WTC11 (cell line): ENCODE measurements around the gene PCNX1.

Experiments
- AFF4 ChIP-seq: sonication (generic); formaldehyde crosslinking; IDR thresholded peaks from 2 replicates; pipeline ENCODE4 v1.8.1; 2023; ENCODE audit warnings: mild to moderate bottlenecking, missing genetic modification reagents, borderline replicate concordance
- CBFB ChIP-seq: sonication (generic); formaldehyde crosslinking; IDR thresholded peaks from 2 replicates; pipeline ENCODE4 v1.8.1; 2022; ENCODE audit warnings: mild to moderate bottlenecking, low read depth, missing genetic modification reagents
- CTCF ChIP-seq: fragments of 200-600 bp; IDR thresholded peaks from 2 replicates; pipeline ENCODE4 v1.8.0; 2022; ENCODE audit warnings: antibody characterized with exemption
- E2F1 ChIP-seq: sonication (generic); formaldehyde crosslinking; IDR thresholded peaks from 2 replicates; pipeline ENCODE4 v1.8.0; 2022; ENCODE audit warnings: mild to moderate bottlenecking, missing genetic modification reagents
- FOXJ3 ChIP-seq: sonication (generic); formaldehyde crosslinking; IDR thresholded peaks from 2 replicates; pipeline ENCODE4 v1.9.0; 2021; ENCODE audit warnings: missing genetic modification reagents, mild to moderate bottlenecking, borderline replicate concordance
- STAT6 ChIP-seq: sonication (generic); formaldehyde crosslinking; conservative IDR thresholded peaks from 2 replicates; pipeline ENCODE4 v1.8.1; 2023; ENCODE audit warnings: mild to moderate bottlenecking, low read depth, missing genetic modification reagents, moderate library complexity
- ZNF423 ChIP-seq: fragments of 250-450 bp; sonication (Bioruptor Pico); IDR thresholded peaks from 2 replicates; pipeline ENCODE4 v2.1.2; 2022; ENCODE audit warnings: mild to moderate bottlenecking, moderate library complexity
- ZNF425 ChIP-seq: fragments of 250-450 bp; sonication (Bioruptor Pico); conservative IDR thresholded peaks from 2 replicates; pipeline ENCODE4 v1.9.0; 2021; ENCODE audit warnings: mild to moderate bottlenecking
- ZSCAN18 ChIP-seq: fragments of 250-450 bp; sonication (Bioruptor Pico); IDR thresholded peaks from 2 replicates; pipeline ENCODE4 v2.1.2; 2022; ENCODE audit warnings: mild to moderate bottlenecking, moderate library complexity
- TF ChIP-seq, protein P1 (sequence below): sonication (generic); formaldehyde crosslinking; IDR thresholded peaks from 2 replicates; pipeline ENCODE4 v1.8.0; 2022; ENCODE audit warnings: mild to moderate bottlenecking, missing genetic modification reagents
- TF ChIP-seq, protein P2 (sequence below): sonication (generic); formaldehyde crosslinking; IDR thresholded peaks from 2 replicates; pipeline ENCODE4 v1.8.0; 2022; ENCODE audit warnings: mild to moderate bottlenecking, missing genetic modification reagents

DNA sequence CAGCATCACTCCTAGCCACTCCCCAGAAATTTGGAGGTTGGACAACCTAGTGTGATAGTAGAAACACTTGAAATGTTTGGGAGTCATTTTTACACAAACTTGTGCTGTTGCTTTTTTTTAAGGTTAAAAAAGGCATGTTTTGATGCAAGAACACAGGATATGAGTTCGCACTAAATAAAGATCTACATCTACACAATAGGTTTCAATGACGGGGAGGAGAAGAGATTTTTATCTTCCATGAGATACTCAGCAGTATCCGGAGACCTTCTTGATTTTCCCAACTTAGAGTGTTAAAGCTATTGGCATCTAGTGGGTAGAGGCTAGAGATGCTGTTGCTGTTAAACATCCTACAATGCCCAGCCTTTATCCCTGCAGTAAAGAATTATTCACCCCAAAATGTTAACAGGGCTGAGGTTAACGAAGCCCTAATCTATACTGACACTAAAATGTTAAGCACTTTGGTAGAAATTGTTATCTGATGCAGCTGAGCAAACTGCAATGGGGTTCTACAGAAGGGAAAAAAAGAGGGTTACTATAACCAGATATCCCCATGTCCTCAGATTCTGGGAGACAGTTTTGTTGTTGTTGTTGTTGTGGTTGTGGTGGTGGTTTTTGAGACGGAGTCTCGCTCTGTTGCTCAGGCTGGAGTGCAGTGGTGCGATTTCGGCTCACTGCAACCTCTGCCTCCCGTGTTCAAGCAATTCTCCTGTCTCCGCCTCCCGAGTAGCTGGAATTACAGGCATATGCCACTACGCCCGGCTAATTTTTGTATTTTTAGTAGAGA lies 14.0 kb upstream of the PCNX1 start:
- TF ChIP-seq ZSCAN18 (CRISPR knock-in tag) (no peak), CTCF (no peak), ZNF425 (no peak), ZNF423 (CRISPR knock-in tag) (no peak), FOXJ3 (CRISPR knock-in tag) (no peak), E2F1 (CRISPR knock-in tag) (no peak), AFF4 (CRISPR knock-in tag) (no peak), CBFB (CRISPR knock-in tag) (no peak), STAT6 (CRISPR knock-in tag) (no peak)
- TF ChIP-seq, protein P1, sequence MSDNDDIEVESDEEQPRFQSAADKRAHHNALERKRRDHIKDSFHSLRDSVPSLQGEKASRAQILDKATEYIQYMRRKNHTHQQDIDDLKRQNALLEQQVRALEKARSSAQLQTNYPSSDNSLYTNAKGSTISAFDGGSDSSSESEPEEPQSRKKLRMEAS: no peak
- TF ChIP-seq, protein P2, sequence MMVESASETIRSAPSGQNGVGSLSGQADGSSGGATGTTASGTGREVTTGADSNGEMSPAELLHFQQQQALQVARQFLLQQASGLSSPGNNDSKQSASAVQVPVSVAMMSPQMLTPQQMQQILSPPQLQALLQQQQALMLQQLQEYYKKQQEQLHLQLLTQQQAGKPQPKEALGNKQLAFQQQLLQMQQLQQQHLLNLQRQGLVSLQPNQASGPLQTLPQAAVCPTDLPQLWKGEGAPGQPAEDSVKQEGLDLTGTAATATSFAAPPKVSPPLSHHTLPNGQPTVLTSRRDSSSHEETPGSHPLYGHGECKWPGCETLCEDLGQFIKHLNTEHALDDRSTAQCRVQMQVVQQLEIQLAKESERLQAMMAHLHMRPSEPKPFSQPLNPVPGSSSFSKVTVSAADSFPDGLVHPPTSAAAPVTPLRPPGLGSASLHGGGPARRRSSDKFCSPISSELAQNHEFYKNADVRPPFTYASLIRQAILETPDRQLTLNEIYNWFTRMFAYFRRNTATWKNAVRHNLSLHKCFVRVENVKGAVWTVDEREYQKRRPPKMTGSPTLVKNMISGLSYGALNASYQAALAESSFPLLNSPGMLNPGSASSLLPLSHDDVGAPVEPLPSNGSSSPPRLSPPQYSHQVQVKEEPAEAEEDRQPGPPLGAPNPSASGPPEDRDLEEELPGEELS: no peak
